ENCODE data around the gene NSD2.

DNA sequence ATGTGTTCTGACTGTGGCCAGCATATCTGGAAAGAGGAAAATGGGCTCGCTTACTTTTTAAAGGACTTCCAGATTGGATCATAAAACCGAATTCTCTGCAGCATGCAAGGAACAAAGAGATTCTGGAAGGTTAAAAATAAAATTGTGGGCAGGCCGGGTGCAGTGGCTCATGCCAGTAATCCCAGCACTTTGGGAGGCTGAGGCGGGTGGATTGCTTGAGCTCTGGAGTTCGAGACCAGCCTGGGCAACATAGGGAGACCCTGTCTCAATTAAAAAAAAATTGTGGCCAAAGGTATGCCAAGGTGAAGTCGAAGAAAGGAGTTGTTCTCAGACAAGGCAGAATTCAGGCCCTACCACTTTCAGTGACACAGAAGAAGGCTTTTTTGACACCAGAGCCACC, 99.7 kb downstream of the NSD2 start:
- TF ChIP-seq, protein P1, sequence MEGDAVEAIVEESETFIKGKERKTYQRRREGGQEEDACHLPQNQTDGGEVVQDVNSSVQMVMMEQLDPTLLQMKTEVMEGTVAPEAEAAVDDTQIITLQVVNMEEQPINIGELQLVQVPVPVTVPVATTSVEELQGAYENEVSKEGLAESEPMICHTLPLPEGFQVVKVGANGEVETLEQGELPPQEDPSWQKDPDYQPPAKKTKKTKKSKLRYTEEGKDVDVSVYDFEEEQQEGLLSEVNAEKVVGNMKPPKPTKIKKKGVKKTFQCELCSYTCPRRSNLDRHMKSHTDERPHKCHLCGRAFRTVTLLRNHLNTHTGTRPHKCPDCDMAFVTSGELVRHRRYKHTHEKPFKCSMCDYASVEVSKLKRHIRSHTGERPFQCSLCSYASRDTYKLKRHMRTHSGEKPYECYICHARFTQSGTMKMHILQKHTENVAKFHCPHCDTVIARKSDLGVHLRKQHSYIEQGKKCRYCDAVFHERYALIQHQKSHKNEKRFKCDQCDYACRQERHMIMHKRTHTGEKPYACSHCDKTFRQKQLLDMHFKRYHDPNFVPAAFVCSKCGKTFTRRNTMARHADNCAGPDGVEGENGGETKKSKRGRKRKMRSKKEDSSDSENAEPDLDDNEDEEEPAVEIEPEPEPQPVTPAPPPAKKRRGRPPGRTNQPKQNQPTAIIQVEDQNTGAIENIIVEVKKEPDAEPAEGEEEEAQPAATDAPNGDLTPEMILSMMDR (IDR thresholded peaks at IDR 0.05; ENCODE audit: low read depth, low read length), result no peak
- no peak for TF ChIP-seq POLR2A (IDR thresholded peaks at IDR 0.05; ENCODE audit: extremely low read depth, insufficient read length)
- no peak for TF ChIP-seq MYC (IDR thresholded peaks at IDR 0.05; ENCODE audit: low read depth, low read length)
